HG03045 (cell line): Measurements from ENCODE around the gene ISLR2.
"Not testable (repeated sequence)": the region's sequence is repeated elsewhere in the genome, so short reads cannot be mapped to it uniquely, and the experiment has no call there.

Experiments used
- ATAC-seq: cut with Tn5 transposase; IDR thresholded peaks from one replicate; pipeline ENCODE4 v1.9.1; 2021; ENCODE audit warnings: mild to moderate bottlenecking, moderate library complexity; ENCODE audit not compliant: unreplicated experiment

The ISLR2 gene

GRCh38 chr15:74130155-74130848 is at the start of gene ISLR2:
TSS of gene ISLR2 (plus strand) at chr15:74130586. CDS start at chr15:74132755, 2,169 bp downstream.
- ATAC-seq = no peak

GRCh38 chr15:74082450-74082849 is 47.9 kb upstream of the ISLR2 start, which contains the start of gene GOLGA6A:
TSS of gene GOLGA6A (minus strand) at chr15:74082550. CDS start at chr15:74082509, 41 bp downstream.
- ATAC-seq = not testable (repeated sequence)

- ATAC-seq = not testable (repeated sequence)
Measured at GRCh38 chr15:74094567-74094966, 35.8 kb upstream of the ISLR2 start.

GRCh38 chr15:74095610-74096009 is 34.8 kb upstream of the ISLR2 start:
- not testable (repeated sequence) for ATAC-seq

GRCh38 chr15:74096753-74097474 is 33.5 kb upstream of the ISLR2 start:
- ATAC-seq = not testable (repeated sequence)

GRCh38 chr15:74099963-74100733 is 30.2 kb upstream of the ISLR2 start:
- peak; percentile 90 for ATAC-seq

- no peak for ATAC-seq
Measured at GRCh38 chr15:74108111-74108510, 22.3 kb upstream of the ISLR2 start.

- ATAC-seq = not testable (repeated sequence)
Measured at GRCh38 chr15:74108611-74109010, 21.8 kb upstream of the ISLR2 start.

GRCh38 chr15:74109713-74110112 is 20.7 kb upstream of the ISLR2 start:
- no peak for ATAC-seq

- no peak for ATAC-seq
Measured at GRCh38 chr15:74120426-74120825, 10.0 kb upstream of the ISLR2 start.

- ATAC-seq = no peak
Measured at GRCh38 chr15:74121039-74121438, 9.3 kb upstream of the ISLR2 start.

GRCh38 chr15:74121858-74122257 is 8.5 kb upstream of the ISLR2 start:
- ATAC-seq = no peak

GRCh38 chr15:74122403-74123130 is 7.8 kb upstream of the ISLR2 start:
- no peak for ATAC-seq

GRCh38 chr15:74123131-74123429 is 7.3 kb upstream of the ISLR2 start:
- no peak for ATAC-seq

- ATAC-seq = no peak
Measured at GRCh38 chr15:74123658-74124057, 6.7 kb upstream of the ISLR2 start.

- ATAC-seq = no peak
Measured at GRCh38 chr15:74124196-74124595, 6.2 kb upstream of the ISLR2 start.

GRCh38 chr15:74124759-74125158 is 5.6 kb upstream of the ISLR2 start:
- ATAC-seq = no peak

GRCh38 chr15:74127255-74127953 is 3.0 kb upstream of the ISLR2 start:
- ATAC-seq = no peak

GRCh38 chr15:74127954-74128784 is 2.2 kb upstream of the ISLR2 start:
- ATAC-seq = no peak
